Fibroblast of skin of left biceps (primary cell): Measurements from ENCODE around the gene ISOC2.
"Not testable (repeated sequence)": the region's sequence is repeated elsewhere in the genome, so short reads cannot be mapped to it uniquely, and the experiment has no call there.

ENCODE experiments used
- DNase-seq, 2 experiments: peaks; one replicate each; pipeline ENCODE4 v3.0.0-alpha.2; 2013; ENCODE audit warnings: low read depth in 2 of 2

Gene ISOC2, protein sequence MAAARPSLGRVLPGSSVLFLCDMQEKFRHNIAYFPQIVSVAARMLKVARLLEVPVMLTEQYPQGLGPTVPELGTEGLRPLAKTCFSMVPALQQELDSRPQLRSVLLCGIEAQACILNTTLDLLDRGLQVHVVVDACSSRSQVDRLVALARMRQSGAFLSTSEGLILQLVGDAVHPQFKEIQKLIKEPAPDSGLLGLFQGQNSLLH

DNA sequence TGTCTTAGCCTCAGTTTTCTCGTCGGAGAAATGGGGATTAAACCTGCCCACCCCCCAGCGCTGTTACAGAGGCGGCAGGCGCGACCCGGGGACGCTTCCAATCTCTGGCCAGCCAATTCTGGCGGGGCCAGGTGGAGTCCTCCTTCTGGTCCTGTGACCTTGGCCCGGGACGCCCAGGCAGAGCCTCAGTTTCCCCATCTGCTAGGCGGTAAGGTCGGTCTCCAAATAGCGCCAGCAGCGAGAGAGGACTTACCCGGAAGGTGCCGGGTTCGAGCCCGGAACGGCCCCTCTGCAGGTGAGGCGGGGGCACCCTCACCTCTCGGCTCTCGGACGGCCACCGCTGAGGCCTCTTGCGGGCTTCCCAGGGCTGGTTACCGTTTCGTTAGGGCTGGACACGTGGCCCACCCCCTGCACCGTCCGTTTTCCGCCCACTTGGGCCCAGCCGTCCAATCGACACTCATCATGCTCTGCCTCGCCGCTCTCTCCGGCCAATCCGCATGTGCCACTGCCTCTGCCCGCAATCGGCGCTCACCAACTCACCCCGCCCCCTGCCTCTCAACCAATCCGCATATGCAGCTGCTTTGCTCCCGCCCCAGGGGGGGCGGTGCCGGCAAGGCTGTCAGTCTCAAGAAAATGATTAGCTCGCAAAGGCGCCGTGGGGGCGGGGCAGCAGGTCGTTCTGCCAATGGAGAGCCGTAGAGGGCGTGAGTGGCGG lies at the start of gene ISOC2:
Gene ISOC2 (minus strand): TSS at position 384 of the 715 bp plus-strand sequence. CDS start 5,156 bp downstream, outside the sequence.
- peak; percentile 99 for DNase-seq

DNA sequence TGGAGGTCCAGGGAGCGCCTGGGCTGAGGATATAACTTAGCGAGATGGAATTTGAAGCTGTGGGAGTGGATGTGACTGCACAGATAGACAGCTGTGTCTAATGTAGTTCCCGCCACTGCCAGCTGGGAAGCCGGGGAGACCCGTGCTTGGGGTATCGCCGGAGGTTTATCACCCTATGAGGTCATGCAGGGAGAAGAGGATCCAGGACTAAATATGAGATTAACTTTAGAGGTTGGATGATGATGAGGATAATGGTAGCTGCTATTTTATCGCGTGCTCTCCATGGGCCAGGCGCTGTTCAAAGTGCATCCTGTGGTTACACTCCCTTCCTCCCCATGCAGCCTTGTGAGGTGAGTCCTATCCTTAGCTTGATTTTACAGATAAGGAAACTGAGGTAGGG lies 46.7 kb upstream of the ISOC2 start:
- DNase-seq, result no peak

DNA sequence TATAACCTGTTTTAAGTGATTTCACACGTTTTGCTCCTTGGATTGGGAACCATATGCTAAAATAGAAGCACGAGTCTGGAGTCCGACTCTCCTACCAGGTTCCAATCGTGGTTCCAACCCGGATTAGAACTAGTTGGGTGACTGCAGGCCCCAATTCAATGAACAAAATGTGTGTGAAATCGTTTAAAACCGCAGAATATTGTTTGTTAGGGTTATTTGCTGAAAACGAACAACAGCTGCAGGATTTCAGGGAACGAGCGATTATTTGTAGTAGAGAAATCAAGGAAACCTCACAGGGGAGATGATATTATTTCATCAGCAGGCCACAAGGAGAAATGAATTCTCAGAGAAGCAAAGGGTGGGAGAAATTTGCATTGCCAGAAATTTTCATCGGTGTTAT lies 43.5 kb upstream of the ISOC2 start:
- DNase-seq, result no peak

DNA sequence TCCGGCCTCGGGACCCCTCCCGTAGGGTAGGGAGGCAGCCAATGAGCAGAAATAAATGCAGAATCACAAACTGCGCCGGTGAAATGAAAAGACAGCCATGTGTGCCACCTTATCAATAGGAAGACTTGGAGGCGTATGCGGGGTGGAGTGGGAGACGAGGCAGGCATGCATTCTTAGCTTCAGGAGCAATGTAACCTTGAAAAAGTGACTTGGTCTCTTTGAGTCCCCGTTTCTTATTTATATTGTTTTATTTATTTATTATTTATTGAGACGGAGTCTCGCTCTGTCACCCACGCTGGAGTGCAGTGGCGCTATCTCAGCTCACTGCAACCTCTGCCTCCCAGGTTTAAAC lies 42.8 kb upstream of the ISOC2 start:
- DNase-seq, result no peak

DNA sequence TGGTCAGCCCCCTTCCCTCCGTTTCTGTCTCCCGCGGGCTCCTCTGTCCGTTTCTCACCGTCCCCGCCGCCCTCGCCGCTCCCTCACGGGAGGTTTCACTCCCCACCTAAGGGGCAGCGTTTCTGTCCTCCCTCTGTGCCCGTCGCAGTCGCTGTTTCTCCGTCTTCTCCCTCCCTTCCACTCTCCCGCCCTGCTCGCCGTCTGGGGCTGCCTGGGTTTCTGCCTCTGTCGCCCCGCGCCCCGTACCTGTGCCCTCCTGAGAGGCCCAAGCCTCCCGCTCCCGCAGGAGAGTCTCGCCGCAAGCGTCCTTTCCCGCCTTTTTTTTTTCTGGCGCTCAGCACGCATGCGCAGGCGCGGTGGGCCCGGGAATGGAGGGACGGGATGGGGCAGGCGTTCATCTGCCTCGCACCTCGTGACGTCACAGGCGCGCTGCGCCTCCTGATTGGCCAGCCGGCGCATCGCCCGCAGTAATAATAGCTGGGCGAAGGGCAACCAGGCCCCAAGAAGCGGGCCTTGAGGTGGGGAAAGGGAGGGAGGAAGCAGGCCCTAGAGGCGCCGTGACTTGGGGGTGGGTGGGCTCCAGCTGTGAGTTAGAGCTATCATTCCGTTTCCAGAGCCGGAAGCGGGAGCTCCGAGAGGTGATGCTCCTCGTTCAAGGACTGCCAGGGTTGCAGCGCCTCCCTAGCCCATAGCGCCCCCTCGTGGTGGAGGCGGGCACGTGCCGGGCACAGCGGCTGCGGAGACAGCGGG lies 42.2 kb upstream of the ISOC2 start:
- DNase-seq, result peak; percentile 75 to 78

DNA sequence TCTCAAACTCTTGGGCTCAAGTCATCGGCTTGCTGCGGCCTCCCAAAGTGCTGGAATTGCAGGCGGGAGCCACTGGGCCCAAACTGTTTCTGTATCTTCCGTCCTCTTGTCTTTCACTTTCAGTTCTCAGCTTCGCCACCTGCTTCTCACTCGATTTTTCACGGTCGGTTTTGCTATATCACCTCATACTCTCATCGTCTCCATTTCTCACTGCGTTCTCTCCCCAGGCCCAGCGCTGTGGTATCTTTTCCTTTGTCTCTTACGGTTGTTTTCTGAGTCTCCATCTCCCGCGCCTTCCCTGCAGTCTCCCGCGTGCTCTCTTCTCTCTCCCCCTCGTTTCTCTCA lies 41.7 kb upstream of the ISOC2 start:
- DNase-seq, result no peak

DNA sequence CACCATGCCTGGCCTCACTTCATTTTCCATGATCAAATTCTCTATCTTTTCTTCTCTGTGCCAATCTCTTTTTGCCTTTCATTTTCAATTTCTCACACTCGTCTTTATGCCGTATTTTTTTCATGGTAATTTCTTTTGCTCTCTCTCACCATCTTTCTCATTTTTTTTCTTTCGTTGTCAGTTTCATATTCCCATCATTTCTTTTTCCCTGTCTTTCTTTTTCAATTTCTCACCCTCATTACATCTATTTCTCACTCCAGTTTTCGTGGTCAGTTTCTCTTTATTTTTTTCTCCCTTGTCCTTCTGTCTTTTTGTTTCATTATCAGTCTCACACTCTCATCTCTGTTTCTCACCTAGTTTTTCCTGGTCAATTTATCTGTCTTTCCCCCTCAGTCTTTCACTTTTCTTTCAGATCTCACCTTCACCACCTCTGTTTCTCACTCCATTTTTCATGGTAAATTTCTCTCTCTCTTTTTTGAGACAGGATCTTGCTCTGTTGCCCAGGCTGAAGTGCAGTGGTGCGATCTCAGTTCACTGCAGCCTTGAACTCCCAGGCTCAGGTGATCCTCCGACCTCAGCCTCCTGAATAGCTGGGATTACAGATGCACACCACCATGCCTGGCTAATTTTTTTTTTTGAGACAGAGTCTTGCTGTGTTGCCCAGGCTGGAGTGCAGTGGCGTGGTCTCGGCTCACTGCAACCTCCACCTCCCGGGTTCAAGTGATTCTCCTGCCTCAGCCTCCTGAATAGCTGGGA lies 40.9 kb upstream of the ISOC2 start:
- no peak for DNase-seq

DNA sequence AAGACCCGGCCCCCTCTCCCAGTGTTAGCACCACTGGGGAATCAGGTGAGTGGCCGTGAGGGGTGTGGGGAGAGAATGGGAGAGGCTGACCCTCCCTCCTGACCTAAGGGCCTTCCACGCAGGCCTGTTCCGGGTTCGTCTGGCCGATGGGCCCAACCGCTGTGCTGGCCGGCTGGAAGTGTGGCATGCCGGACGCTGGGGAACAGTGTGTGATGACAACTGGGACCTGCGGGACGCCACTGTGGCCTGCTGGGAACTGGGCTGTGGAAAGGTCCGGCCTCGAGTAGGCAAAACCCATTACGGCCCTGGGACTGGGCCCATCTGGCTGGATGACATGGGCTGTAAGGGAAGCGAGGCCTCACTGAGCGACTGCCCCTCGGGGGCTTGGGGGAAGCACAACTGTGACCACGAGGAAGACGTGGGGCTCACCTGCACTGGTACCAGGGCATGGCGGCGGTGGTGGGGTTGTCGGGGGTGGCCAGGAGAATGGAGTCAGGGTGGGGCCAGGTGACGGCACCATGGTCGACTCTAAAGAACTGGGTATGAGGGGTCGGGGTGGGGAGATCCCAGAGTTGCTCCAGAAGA lies 39.0 kb upstream of the ISOC2 start:
- no peak for DNase-seq

DNA sequence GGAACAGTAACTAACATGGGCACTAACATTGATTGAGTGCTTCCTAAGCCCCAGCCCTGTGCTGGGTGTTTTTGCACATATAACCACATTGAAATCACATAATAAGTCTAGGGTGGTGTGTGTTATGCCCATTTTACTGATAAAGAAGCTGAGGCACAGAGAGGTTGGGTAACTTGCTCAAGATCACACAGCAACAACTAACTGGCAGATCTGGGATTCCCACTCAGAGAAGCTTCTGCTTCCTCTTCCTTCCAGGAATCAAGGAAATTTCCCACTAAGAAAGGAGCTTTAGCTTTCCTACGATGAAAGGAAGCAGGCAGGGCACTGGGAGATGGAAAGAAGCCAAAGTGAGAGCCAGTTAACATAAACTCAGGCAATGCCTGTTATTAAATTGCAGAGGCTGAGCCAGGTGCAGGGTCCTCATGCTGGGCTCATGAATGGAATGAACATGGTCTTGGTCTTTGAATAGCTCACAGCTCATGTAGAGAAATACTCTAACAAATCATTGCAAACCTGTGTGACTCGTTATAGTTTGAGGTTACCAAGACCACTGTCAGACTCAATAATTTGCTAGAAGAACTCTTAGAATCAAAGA lies 36.9 kb upstream of the ISOC2 start:
- DNase-seq, result no peak

DNA sequence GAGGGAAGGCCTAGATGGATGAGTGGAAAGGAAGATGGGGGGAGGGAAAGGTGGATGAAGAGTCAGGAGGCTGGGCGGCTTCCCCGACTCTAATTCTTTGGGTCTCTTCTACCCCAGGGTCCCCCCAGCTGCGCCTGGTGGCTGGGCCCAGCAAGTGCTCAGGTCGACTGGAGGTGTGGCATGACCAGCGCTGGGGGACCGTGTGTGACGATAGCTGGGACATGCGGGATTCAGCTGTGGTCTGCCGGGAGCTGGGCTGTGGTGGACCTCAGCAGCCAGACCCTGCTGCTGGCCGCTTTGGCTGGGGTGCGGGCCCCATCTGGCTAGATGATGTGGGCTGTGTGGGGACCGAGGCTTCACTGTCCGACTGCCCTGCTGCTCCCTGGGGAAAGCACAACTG lies 36.3 kb upstream of the ISOC2 start:
- no peak for DNase-seq

DNA sequence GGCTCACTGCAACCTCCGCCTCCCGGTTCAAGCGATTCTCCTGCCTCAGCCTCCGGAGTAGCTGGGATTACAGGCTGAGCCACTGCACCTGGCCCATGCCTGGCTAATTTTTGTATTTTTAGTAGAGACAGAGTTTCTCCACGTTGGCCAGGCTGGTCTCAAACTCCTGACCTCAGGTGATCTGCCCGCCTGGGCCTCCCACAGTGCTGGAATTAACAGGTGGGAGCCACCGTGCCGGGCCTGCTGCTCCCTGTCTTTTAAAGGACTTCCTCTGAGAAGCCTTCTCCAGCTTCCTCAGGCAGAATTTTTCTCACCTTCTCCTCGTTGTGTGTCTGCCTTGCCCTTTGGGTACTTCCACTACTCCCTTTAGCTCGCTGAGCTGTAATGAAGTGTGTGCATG lies 35.4 kb upstream of the ISOC2 start:
- not testable (repeated sequence) for DNase-seq

DNA sequence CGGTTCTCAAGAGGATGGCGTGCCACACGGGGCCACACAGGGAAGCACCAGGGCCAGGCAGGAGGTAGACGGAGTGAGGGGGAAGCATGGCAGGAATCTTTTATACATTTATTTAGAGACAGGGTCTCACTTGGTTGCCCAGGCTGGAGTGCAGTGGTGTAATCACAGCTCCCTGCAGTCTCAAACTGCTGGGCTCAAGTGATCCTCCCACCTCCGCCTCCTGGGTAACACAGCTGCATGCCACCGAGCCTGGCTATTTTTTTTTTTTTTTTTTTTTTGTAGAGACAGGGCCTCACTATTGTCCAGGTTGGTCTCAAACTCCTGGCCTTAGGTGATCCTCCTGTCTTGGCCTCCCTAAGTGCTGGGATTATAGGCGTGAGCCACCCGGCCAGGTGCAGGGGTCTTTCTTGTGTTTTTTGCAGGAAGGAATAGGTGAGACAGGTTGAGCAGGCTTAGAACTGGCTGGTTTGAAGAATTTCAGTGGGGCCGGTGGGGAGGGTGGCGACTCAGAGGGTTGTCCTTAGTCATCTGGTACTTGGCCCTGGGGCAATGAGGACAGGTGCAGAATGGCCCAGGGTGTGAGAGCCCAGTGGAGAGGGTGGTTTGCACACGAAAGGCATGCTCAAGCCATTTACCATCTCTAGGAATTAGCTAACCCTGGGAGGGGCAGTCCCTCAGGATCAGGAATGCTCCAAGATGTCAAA lies 34.4 kb upstream of the ISOC2 start:
- DNase-seq, result no peak

DNA sequence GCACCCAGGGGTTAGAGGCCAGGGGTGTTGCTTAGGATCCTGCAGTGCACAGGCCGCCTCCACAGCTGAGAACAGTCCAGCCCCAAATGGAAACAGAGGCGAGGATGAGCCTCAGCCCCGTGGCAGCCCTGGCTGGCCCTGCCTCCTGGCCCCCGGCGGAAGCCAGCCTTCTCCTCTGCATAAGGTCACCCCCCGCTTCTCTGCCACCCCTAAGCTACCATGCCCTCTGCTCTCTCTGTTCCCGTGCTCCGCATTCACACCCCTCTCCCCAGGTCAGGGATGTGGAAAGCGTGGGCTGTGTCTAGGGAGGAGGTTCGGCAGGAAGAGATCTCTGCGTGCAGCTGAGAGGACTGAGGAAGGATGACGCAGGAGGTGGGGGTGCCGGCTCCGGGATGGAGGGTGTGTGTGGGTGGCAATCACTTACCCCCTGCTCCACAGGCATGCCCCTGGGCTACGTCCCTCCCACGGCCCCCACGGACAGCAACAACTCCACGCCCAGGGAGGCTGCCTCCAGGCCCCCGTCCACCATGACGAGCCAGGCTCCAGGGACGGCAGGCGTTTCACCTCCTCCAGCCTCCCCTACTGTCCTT lies 32.8 kb upstream of the ISOC2 start:
- no peak for DNase-seq

DNA sequence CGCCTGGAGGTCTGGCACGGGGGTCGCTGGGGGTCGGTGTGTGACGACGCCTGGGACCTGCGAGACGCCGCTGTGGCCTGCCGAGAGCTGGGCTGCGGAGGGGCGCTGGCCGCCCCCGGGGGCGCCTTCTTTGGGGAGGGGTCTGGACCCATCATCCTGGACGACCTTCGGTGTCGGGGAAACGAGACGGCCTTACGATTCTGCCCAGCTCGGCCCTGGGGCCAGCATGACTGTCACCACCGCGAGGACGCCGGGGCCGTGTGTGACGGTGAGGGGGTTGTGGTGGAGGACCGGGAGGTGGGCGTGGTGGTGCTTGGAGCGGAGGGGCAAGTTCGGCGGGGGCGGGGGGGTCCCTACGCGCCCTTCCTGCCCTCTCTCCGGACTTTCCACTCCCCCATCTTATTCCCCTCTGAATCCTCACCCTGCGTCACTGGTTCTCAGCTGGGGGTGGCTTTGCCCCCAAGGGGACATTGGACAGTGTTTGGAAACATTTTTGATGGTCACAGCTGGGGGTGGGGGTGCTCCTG lies 32.3 kb upstream of the ISOC2 start:
- DNase-seq, result no peak

DNA sequence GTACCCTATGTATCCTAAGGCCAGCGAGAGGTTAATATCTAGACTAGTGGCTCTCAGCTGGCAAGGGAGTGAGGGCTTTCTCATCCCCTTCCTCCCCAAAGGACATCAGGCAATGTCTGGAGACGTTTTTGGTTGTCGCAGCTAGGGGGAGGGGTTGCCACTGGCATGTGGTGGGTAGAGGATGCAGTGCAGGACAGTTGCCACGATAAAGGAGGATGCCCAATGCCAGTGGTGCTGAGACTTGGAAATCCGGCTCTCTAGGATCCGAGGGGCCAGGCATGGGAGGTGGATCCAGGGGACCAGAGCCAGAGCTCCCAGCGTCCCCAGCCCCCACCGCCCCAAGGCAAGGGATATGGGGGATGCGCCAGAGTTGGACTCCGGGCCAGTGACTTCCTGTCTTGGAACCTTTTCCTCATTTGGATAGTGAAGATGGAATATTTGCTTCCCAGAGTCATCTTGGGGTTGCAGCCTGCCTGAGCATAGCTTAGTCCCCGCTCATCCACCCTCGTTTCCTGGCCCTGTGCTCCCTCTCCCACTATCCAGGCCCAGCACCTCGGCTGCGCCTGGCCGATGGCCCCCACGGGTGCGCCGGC lies 31.7 kb upstream of the ISOC2 start:
- DNase-seq, result no peak

DNA sequence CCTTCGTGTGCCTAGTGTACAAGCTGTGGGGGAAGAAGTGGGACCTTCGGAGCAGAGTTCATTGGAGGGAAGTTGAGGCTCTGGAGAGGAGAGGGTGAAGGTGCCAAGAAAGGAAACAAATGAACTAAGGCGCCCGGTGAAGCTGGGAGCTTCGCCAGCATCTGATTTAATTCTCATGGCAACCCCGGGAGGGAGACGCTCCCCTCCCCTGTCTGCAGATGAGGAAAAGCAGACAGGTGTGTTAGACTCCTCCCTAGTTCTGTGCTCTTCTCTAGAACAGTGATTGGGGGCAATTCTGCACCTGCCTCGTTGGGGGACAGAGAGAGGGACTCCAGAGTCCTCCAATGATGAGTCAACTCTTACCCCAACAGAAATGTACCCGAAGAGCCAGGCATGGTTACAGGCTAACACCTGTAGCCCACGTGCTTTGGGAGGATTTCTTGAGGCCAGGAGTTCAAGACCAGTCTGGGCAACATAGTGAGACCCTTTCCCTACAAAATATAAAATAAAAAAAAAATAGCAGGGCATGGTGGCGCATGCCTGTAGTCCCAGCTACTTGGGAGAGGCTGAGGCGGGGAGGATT lies 31.0 kb upstream of the ISOC2 start:
- DNase-seq, result no peak

DNA sequence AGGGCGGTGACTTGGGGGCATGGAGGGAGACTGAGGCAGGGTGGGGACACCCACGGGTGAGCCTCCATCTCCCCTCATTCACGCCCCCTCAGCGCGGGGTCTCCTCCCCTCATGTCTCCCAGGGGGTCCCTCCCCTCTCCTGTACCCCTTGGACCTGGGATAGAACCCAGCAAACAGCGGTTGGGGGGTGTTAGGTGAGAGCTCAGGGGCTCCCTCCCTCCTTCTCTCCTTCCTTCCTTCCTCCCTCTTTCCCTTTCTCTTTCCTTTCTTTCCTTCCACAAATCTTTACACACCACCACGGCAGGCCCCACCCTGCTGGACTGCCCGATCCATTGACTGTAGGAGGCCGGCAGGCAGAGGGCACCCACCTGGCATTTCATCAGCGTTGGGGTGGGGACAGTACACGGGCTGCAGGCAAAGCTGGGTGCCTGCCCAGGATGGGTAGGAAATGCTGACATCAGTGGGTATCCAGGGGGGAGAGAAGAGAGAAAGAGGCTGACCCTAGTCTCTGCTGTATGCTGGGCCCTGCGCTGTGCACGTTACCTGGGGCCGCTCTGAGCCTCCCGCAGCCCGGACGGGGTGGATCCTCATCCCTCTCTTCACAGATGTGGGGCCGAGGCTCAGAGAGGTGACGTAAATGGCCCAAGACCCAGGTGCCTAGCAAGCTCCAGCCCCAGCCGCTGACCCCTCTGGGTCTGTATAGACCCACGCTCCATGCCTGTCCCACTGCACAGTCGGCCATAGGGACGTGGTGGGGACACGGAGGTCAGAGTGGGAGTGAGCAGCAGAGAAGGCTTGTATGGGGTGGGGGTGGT lies 30.3 kb upstream of the ISOC2 start:
- no peak for DNase-seq
